HL-60 (cell line): Measurements from ENCODE around the gene SUSD4.

Source experiments
- CTCF ChIP-seq: IDR thresholded peaks from one replicate; pipeline ENCODE4 v1.5.1; 2011; ENCODE audit warnings: low read length, control low read depth, inconsistent platforms; ENCODE audit not compliant: insufficient read depth
- POLR2AphosphoS5 ChIP-seq: IDR thresholded peaks from 2 replicates; pipeline ENCODE4 v1.6.1; 2012; ENCODE audit warnings: low read depth

GRCh38 chr1:223186800-223187199, 177.2 kb downstream of the SUSD4 start:
- TF ChIP-seq CTCF (no peak), POLR2AphosphoS5 (no peak)
